ENCODE measurements around the gene LTB4R. TPM values are rescaled to one million over a fixed set of nuclear protein-coding genes. Genes with fewer than 3 reads are reported as not detected.

Gene LTB4R
- total RNA-seq, 2 donors from 2014 or later: 2.9 to 4.3 TPM

- peak in 1 of 2 donors; percentile 68 for DNase-seq
- intact Hi-C loops (cut with DNase I, micrococcal nuclease): loop anchor here in 1 of 2 donors (5.0 kb wide), 1 partner anchor 54 kb away; the partner anchor contains the start of gene TINF2
- ATAC-seq: peak; percentile 32
Measured at GRCh38 chr14:24296341-24297157, 14.8 kb upstream of the LTB4R start.

GRCh38 chr14:24297190-24297964 lies 13.9 kb upstream of the LTB4R start:
- DNase-seq (no peak), ATAC-seq (peak; percentile 24)
- intact Hi-C loops (cut with DNase I, micrococcal nuclease): loop anchor here in 1 of 2 donors (5.0 kb wide), 1 partner anchor 55 kb away; the partner anchor contains the start of gene TINF2

- intact Hi-C loops (cut with DNase I, micrococcal nuclease): loop anchor here in 1 of 2 donors (5.0 kb wide), 1 partner anchor 57 kb away; the partner anchor contains the start of gene TINF2
- DNase-seq (peak in 1 of 2 donors; percentile 27), ATAC-seq (peak; percentile 32)
Measured at GRCh38 chr14:24298892-24299254, 12.4 kb upstream of the LTB4R start.

GRCh38 chr14:24299255-24300191 lies 11.8 kb upstream of the LTB4R start, which contains the start of the genes DHRS1 and NOP9:
Gene DHRS1, minus strand, starts transcription at chr14:24299780. Its CDS starts 674 bp downstream, at chr14:24299106.
Gene NOP9, plus strand, starts transcription at chr14:24299850. Its CDS starts 105 bp downstream, at chr14:24299955.
- ATAC-seq (peak; percentile 89), DNase-seq (peak; percentile 90 to 97)
- intact Hi-C loops (cut with DNase I, micrococcal nuclease): loop anchor here in 1 of 2 donors (5.0 kb wide), 1 partner anchor 57 kb away; the partner anchor contains the start of gene TINF2

GRCh38 chr14:24300326-24300980 lies 10.8 kb upstream of the LTB4R start:
- ATAC-seq (peak; percentile 6), DNase-seq (no peak)
- intact Hi-C loops (cut with DNase I, micrococcal nuclease): no loop called here

- no peak for ATAC-seq
- no peak for DNase-seq
- intact Hi-C loops (cut with DNase I, micrococcal nuclease): no loop called here
Measured at GRCh38 chr14:24304019-24304387, 7.3 kb upstream of the LTB4R start.

GRCh38 chr14:24307156-24307574 lies 4.1 kb upstream of the LTB4R start:
- no peak for DNase-seq
- ATAC-seq: no peak

GRCh38 chr14:24307575-24308341 lies 3.5 kb upstream of the LTB4R start, which contains the start of gene CIDEB:
Gene CIDEB, minus strand, starts transcription at chr14:24307977. Its CDS starts 119 bp downstream, at chr14:24307858.
- ATAC-seq (peak; percentile 65), DNase-seq (peak; percentile 77 to 82)
- intact Hi-C loops (cut with DNase I, micrococcal nuclease): no loop called here

More at GRCh38 chr14:24307156-24307574, 4.1 kb upstream of the LTB4R start:
- intact Hi-C loops (cut with DNase I, micrococcal nuclease): no loop called here

- DNase-seq: no peak
- intact Hi-C loops (cut with DNase I, micrococcal nuclease): no loop called here
- ATAC-seq: no peak
Measured at GRCh38 chr14:24308342-24309124, 2.8 kb upstream of the LTB4R start.

GRCh38 chr14:24309538-24310264 lies 1.6 kb upstream of the LTB4R start, which contains the start of gene LTB4R2:
Gene LTB4R2, plus strand, starts transcription at chr14:24310140. Its CDS starts 525 bp downstream, at chr14:24310665.
- no peak for DNase-seq
- intact Hi-C loops (cut with DNase I, micrococcal nuclease): no loop called here
- no peak for ATAC-seq

GRCh38 chr14:24310265-24310645 lies 1.0 kb upstream of the LTB4R start:
- peak; percentile 40 for ATAC-seq
- peak; percentile 57 to 70 for DNase-seq
- intact Hi-C loops (cut with DNase I, micrococcal nuclease): no loop called here

GRCh38 chr14:24311837-24312615 lies 724 bp downstream of the LTB4R start:
- ATAC-seq (no peak), DNase-seq (no peak)
- intact Hi-C loops (cut with DNase I, micrococcal nuclease): no loop called here

- DNase-seq (peak in 1 of 2 donors; percentile 64), ATAC-seq (no peak)
- intact Hi-C loops (cut with DNase I, micrococcal nuclease): no loop called here
Measured at GRCh38 chr14:24312736-24313507, 1.6 kb downstream of the LTB4R start.

- DNase-seq: no peak
- intact Hi-C loops (cut with DNase I, micrococcal nuclease): no loop called here
- no peak for ATAC-seq
Measured at GRCh38 chr14:24313913-24314312, 2.6 kb downstream of the LTB4R start.
